NT2/D1 (cell line): Measurements from ENCODE around the gene KRTAP4-1.
"Not testable (repeated sequence)": the region's sequence is repeated elsewhere in the genome, so short reads cannot be mapped to it uniquely, and the experiment has no call there.

Source experiments
- DNase-seq: peaks from one replicate; pipeline ENCODE4 v3.0.0-alpha.2; 2011; ENCODE audit warnings: low read depth, low spot score
- H3K27me3 ChIP-seq: 2 replicates; pipeline ENCODE4 v1.6.0; 2011; ENCODE audit warnings: mild to moderate bottlenecking; ENCODE audit not compliant: insufficient read length, insufficient read depth
- H3K36me3 ChIP-seq: 2 replicates; pipeline ENCODE4 v1.6.1; 2011; ENCODE audit warnings: mild to moderate bottlenecking, low read length, mixed read lengths; ENCODE audit not compliant: insufficient read depth, insufficient read length
- H3K4me1 ChIP-seq: 2 replicates; pipeline ENCODE4 v1.5.1; 2011; ENCODE audit not compliant: insufficient read depth, insufficient read length
- H3K4me3 ChIP-seq: 2 replicates; pipeline ENCODE4 v1.5.1; 2011; ENCODE audit warnings: low read depth; ENCODE audit not compliant: insufficient read length
- H3K9ac ChIP-seq: 2 replicates; pipeline ENCODE4 v1.6.0; 2011; ENCODE audit warnings: low read depth; ENCODE audit not compliant: insufficient read length
- H3K9me3 ChIP-seq: 2 replicates; pipeline ENCODE4 v1.5.1; 2011; ENCODE audit warnings: mild to moderate bottlenecking, low read length; ENCODE audit not compliant: insufficient read depth
- SUZ12 ChIP-seq: IDR thresholded peaks from 2 replicates; pipeline ENCODE4 v1.6.1; 2011; ENCODE audit not compliant: insufficient read length, insufficient read depth; ENCODE audit errors: extremely low read depth
- YY1 ChIP-seq: IDR thresholded peaks from 2 replicates; pipeline ENCODE4 v1.6.1; 2011; ENCODE audit not compliant: insufficient read length, insufficient read depth
- ZNF274 ChIP-seq: IDR thresholded peaks from 2 replicates; pipeline ENCODE4 v1.6.1; 2011; ENCODE audit warnings: mild to moderate bottlenecking, low read depth, low read length

The KRTAP4-1 gene

DNA sequence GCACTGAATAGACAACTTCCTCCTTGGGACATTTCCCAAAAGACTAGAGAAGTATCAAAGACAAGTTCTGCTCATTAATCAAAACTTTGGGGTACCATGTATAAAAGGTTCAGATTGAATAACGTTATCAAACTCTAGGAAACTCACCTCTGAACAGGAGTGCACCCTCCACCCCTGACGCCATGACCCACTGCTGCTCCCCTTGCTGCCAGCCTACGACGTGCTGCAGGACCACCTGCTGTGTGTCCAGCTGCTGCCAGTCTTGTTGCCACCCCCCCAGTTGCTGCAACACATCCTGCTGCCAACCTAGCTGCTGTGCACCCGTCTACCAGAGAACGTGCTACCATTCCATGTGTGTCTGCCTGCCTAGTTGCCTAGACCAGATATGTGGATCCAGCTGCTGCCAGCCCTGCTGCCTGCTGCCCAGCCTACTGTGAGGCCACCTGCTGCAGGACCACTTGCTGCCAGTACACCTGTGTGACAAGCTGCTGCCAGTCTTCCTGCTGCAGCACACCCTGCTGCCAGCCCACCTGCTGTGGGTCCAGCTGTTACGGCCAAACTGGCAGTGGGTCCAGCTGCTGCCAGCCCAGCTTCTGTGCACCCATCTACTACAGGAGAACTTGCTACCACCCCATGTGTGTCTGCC, 27.9 kb upstream of the KRTAP4-1 start:
- H3K9ac ChIP-seq = no peak overlapping the region

DNA sequence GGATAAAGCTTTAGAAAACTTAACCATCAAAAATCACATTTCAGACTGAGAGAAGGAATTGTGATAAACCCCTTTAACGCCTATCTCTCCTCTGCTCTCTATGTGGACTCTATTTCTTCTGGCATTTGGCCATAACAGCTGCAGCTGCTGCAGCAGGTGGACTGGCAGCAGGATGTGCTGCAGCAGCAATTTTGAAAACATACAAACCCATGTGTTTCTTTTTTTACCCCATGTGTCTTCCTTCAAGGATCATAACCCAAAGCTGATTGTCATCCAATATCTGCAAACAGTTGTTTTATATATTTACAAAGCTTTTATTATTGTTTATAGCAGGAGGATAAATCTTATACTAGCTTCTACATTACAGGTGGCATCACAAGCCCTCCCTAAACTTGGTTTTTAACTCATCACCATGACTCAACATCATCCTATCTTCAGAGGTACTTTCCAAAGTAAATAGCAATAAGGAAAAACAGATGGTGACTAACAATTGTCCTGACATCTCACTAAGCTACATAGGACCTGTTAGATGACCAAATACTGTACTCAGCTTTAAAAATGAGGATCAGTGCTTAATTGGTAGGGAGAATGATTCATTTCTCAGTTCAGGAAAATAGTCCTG, 27.2 kb upstream of the KRTAP4-1 start:
- TF ChIP-seq YY1 = no peak
- no peak for TF ChIP-seq ZNF274
- TF ChIP-seq SUZ12 = no peak
- no peak overlapping the region for H3K4me3 ChIP-seq
- no peaks in the 10 kb centered on the region for H3K36me3 ChIP-seq
- peaks cover 12% of the 10 kb centered on the region for H3K9me3 ChIP-seq
- H3K4me1 ChIP-seq = no peaks in the 10 kb centered on the region
- no peak overlapping the region for H3K9ac ChIP-seq
- H3K27me3 ChIP-seq = no peaks in the 10 kb centered on the region
- no peak for DNase-seq

More for the DNA sequence above, 27.9 kb upstream of the KRTAP4-1 start:
- DNase-seq = no peak
- no peaks in the 10 kb centered on the region for H3K4me1 ChIP-seq
- H3K27me3 ChIP-seq = no peaks in the 10 kb centered on the region
- TF ChIP-seq SUZ12 (no peak), YY1 (no peak), ZNF274 (no peak)
- H3K9me3 ChIP-seq = peaks cover 6% of the 10 kb centered on the region; the same call in 1 of the 2 replicates
- no peak overlapping the region for H3K4me3 ChIP-seq
- H3K36me3 ChIP-seq = no peaks in the 10 kb centered on the region

DNA sequence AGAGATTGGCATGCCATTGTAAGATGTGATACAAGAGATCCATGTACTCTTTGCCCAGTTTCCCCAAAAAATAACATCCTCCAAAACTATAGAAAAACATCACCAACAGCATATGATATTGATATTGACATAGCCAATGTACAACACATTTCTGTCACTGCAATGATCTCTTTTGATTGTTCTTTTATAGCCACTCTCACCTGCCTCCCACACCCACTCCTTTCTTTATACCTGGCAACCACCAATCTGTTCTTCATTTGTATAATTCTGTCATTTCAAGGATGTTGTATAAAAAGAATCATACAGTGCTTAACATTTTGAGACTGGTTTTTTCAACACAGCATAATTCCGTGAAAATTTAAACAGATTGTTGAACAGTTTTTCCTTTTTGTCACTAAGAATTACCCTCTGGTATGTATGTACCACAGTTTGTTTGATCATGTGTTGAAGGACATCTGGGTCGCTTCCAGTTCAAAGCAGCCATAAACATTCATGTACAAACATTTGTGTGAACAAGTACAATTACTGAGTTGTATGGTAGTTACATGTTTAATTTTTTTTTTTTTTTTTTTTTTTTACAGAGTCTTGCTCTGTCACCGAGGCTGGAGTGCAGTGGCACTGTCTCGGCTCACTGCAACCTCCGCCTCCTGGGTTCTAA, 14.8 kb upstream of the KRTAP4-1 start:
- no peak for DNase-seq
- H3K9me3 ChIP-seq = peaks cover 3% of the 10 kb centered on the region; the same call in 1 of the 2 replicates
- no peak overlapping the region for H3K4me3 ChIP-seq
- no peaks in the 10 kb centered on the region for H3K27me3 ChIP-seq
- no peak overlapping the region for H3K9ac ChIP-seq
- H3K36me3 ChIP-seq = no peaks in the 10 kb centered on the region
- no peaks in the 10 kb centered on the region for H3K4me1 ChIP-seq
- no peak for TF ChIP-seq YY1
- no peak for TF ChIP-seq ZNF274
- TF ChIP-seq SUZ12 = no peak

DNA sequence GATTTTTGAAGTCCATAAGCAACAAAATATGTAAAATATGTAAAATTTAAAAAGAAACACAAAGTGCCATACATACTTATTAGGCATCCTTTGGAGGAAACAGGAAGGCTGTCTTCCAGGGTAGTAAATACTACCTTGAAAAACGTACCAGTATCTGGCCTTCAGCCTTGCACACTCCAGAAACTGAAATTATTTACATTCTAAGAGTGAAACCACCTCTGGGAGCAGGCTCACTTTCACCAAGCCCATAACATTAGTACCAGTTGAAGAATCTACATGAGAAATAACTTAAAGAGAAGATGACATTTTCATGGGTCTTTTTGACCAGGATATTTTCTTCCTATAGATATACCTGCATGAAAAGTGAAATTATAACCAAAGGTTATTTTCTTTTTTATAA, 11.4 kb upstream of the KRTAP4-1 start:
- H3K4me3 ChIP-seq = no peak overlapping the region
- no peak for DNase-seq
- no peak overlapping the region for H3K9ac ChIP-seq
- no peaks in the 10 kb centered on the region for H3K4me1 ChIP-seq
- H3K36me3 ChIP-seq = no peaks in the 10 kb centered on the region
- peaks cover 3% of the 10 kb centered on the region; the same call in 1 of the 2 replicates for H3K9me3 ChIP-seq
- H3K27me3 ChIP-seq = no peaks in the 10 kb centered on the region
- TF ChIP-seq ZNF274 = no peak
- no peak for TF ChIP-seq YY1
- TF ChIP-seq SUZ12 = no peak

DNA sequence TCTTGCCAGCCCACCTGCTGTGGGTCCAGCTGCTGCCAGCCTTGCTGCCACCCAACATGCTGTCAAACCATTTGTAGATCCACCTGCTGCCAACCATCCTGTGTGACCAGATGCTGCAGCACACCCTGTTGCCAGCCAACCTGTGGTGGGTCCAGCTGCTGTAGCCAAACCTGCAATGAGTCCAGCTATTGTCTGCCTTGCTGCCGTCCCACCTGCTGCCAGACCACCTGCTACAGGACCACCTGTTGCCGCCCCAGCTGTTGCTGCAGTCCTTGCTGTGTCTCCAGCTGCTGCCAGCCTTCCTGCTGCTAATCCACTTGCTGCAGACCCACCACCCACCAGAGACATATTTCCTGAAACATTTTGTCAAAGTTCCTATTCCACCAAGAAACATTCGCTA, 5.6 kb upstream of the KRTAP4-1 start:
- H3K9me3 ChIP-seq = 0 out of 2 replicates have a peak, but pooled peaks cover 3% of the 10 kb centered on the region
- TF ChIP-seq YY1 = no peak
- no peak for TF ChIP-seq SUZ12
- no peak for TF ChIP-seq ZNF274

DNA sequence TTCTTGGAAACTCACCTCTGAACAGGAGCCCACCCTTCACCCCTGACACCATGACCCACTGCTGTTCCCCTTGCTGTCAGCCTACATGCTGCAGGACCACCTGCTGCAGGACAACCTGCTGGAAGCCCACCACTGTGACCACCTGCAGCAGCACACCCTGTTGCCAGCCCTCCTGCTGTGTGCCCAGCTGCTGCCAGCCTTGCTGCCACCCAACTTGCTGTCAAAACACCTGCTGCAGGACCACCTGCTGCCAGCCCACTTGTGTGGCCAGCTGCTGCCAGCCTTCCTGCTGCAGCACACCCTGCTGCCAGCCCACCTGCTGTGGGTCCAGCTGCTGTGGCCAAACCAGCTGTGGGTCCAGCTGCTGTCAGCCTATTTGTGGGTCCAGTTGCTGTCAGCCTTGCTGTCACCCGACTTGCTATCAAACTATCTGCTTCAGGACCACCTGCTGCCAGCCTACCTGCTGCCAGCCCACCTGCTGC, 5.2 kb upstream of the KRTAP4-1 start, which contains the start of gene KRTAP9-1:
Gene KRTAP9-1, plus strand, starts transcription at position 51 of the 482 bp plus-strand sequence. Its CDS starts 0 bp downstream, at position 51.
- not testable (repeated sequence) for H3K9ac ChIP-seq, H3K27me3 ChIP-seq, H3K4me3 ChIP-seq, DNase-seq, H3K4me1 ChIP-seq, H3K9me3 ChIP-seq, H3K36me3 ChIP-seq

More for the DNA sequence above, 5.6 kb upstream of the KRTAP4-1 start:
- Histone ChIP-seq H3K4me3 (no peak overlapping the region), H3K36me3 (no peaks in the 10 kb centered on the region), H3K27me3 (no peaks in the 10 kb centered on the region), H3K9ac (no peak overlapping the region), H3K4me1 (no peaks in the 10 kb centered on the region)
- DNase-seq = no peak

DNA sequence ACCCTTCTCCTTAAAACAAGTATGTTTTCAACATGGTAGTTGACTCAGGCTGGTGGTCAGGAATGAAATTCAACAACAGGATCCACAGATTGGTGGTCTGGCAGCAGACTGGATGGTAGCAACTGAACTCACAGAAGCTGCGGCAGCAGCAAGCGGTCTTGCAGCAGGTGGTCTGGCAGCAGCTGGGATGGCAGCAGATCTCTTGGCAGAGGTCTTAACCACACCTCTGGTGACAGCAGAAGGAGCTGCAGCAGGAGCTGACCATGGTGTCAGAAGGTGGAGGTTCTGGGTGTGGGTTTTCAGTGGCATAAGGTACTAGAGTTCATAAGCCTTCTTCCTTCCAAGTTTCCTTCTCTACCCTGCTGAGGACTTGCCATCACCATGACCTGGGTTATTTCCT, 2.2 kb upstream of the KRTAP4-1 start:
- H3K4me3 ChIP-seq = no peak overlapping the region
- H3K27me3 ChIP-seq = no peaks in the 10 kb centered on the region
- no peak for DNase-seq
- H3K36me3 ChIP-seq = no peaks in the 10 kb centered on the region
- H3K4me1 ChIP-seq = no peaks in the 10 kb centered on the region
- no peak for TF ChIP-seq YY1
- no peak for TF ChIP-seq SUZ12
- no peak for TF ChIP-seq ZNF274
- H3K9me3 ChIP-seq = no peaks in the 10 kb centered on the region
- H3K9ac ChIP-seq = no peak overlapping the region
